Chondrocyte (in vitro differentiated cells): ENCODE measurements around the gene USP13. TPM values are rescaled to one million over a fixed set of nuclear protein-coding genes. Genes with fewer than 3 reads are reported as not detected.

Experiments used
- DNase-seq: peaks from one replicate; pipeline ENCODE4 v3.0.0; 2021; ENCODE audit warnings: mixed read lengths, low spot score
- H3K27ac Mint-ChIP-seq: one replicate; pipeline ENCODE4 v1.8.0; 2021; ENCODE audit warnings: mild to moderate bottlenecking, moderate library complexity, mixed read lengths; ENCODE audit not compliant: unreplicated experiment
- H3K27me3 Mint-ChIP-seq: 2 replicates; pipeline ENCODE4 v1.8.0; 2021; ENCODE audit warnings: low read depth, mixed read lengths
- H3K36me3 Mint-ChIP-seq: 2 replicates; pipeline ENCODE4 v1.8.0; 2021; ENCODE audit warnings: low read depth, mixed read lengths
- H3K4me1 Mint-ChIP-seq: 2 replicates; pipeline ENCODE4 v1.8.0; 2021; ENCODE audit warnings: low read depth, mild to moderate bottlenecking, mixed read lengths
- H3K4me3 Mint-ChIP-seq: one replicate; pipeline ENCODE4 v1.8.0; 2021; ENCODE audit warnings: mild to moderate bottlenecking, moderate library complexity, mixed read lengths; ENCODE audit not compliant: unreplicated experiment
- H3K9me3 Mint-ChIP-seq: 2 replicates; pipeline ENCODE4 v1.8.0; 2021; ENCODE audit warnings: low read depth, mixed read lengths
- total RNA-seq: library from RNA; stranded (reverse); gene quantifications from 3 replicates; pipeline ENCODE4 v1.2.1, GENCODE V29; 2021
- TF ChIP-seq, protein P1 (sequence below): fragments of 200-600 bp; sonication (generic); IDR thresholded peaks from 2 replicates; pipeline ENCODE4 v1.5.0; 2021; ENCODE audit warnings: antibody characterized with exemption, mild to moderate bottlenecking, moderate library complexity

USP13 gene
- total RNA-seq, 1 donor from 2014 or later: 12.7 TPM

DNA sequence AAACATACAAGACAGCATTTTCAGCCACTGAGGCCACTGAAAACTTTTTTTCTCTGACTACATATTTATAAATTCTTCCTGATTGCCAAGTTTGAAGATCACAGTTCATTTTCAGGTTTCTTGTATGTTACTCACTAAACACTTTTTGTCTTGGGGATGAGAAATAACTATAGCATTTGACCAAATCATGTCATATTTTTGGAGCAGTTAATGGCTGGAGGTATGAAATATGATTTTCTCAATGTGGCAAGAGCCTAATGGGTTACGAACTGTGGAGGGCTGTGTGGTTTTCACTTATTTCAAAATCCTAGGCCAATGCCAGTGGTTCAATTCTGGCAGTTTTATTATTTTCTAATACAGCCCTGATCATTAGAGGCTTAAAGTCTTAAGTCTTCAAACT lies 64.4 kb downstream of the USP13 start:
- TF ChIP-seq, protein P1, sequence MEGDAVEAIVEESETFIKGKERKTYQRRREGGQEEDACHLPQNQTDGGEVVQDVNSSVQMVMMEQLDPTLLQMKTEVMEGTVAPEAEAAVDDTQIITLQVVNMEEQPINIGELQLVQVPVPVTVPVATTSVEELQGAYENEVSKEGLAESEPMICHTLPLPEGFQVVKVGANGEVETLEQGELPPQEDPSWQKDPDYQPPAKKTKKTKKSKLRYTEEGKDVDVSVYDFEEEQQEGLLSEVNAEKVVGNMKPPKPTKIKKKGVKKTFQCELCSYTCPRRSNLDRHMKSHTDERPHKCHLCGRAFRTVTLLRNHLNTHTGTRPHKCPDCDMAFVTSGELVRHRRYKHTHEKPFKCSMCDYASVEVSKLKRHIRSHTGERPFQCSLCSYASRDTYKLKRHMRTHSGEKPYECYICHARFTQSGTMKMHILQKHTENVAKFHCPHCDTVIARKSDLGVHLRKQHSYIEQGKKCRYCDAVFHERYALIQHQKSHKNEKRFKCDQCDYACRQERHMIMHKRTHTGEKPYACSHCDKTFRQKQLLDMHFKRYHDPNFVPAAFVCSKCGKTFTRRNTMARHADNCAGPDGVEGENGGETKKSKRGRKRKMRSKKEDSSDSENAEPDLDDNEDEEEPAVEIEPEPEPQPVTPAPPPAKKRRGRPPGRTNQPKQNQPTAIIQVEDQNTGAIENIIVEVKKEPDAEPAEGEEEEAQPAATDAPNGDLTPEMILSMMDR: no peak
- Mint-ChIP-seq H3K4me1 (peaks cover 70% of the 10 kb centered on the region), H3K27me3 (no peaks in the 10 kb centered on the region), H3K9me3 (no peaks in the 10 kb centered on the region), H3K27ac (peak overlapping the region; percentile 97), H3K4me3 (no peak overlapping the region), H3K36me3 (peaks cover 4% of the 10 kb centered on the region)
- DNase-seq: no peak

DNA sequence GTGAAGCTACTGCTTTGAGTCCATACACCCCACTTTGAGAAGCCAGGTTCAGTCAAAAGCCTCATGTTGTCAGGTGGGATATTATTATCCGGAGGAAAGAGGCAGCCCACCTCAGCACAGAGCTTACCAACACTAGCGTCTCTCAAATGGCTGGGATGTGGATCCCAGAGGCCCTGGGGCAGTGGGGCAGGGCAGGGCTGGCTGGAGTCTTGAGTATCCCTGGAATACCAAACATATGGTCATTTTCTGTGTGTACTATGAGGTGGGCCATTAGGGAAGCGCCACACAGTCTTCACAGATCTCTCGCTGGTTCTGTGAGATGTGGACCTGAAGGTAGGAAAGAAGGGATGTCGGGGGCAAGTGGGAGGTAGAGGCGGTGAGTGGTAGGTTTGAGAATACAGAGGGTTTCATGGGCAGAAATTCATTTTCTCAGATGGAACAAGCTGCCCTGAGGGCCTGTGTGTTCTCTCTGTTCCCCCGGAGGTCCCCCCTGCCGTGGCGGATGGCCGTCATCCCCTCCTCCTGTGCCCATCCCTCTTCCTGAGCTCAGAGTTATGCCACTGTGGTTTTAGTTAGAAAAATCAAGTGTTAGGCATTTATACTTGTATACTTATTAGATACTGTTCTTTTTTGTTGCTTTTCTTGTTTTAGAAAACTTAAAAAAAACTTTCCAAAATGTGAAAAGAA lies 66.4 kb downstream of the USP13 start:
- no peaks in the 10 kb centered on the region for H3K27me3 Mint-ChIP-seq
- no peak for DNase-seq
- TF ChIP-seq, protein P1: no peak
- H3K27ac Mint-ChIP-seq: peak overlapping the region; percentile 42
- peaks cover 7% of the 10 kb centered on the region for H3K36me3 Mint-ChIP-seq
- peaks cover 56% of the 10 kb centered on the region for H3K4me1 Mint-ChIP-seq
- H3K4me3 Mint-ChIP-seq: no peak overlapping the region
- no peaks in the 10 kb centered on the region for H3K9me3 Mint-ChIP-seq

DNA sequence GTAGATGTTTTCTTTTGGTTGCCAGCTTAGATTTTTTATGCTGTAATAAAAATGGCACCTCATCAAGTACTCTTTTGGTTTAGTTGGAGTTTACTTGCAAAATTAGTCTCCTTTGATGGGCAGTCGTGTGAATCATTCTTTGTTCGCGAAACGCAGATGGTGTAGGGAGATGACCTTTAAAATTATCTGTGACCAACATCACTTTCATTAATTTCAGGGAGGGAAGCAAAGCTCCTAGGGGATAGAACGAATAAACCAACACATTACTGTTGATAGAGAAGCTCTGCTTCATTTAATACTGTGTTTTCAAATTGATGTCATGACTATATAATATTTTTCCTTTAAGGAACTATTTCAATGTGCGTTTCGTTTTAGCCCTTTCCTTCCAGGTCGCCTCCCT lies 67.4 kb downstream of the USP13 start:
- H3K36me3 Mint-ChIP-seq: peaks cover 9% of the 10 kb centered on the region
- H3K27me3 Mint-ChIP-seq: no peaks in the 10 kb centered on the region
- no peak overlapping the region for H3K4me3 Mint-ChIP-seq
- H3K9me3 Mint-ChIP-seq: no peaks in the 10 kb centered on the region
- TF ChIP-seq, protein P1: no peak
- peaks cover 49% of the 10 kb centered on the region for H3K4me1 Mint-ChIP-seq
- H3K27ac Mint-ChIP-seq: no peak overlapping the region
- no peak for DNase-seq

DNA sequence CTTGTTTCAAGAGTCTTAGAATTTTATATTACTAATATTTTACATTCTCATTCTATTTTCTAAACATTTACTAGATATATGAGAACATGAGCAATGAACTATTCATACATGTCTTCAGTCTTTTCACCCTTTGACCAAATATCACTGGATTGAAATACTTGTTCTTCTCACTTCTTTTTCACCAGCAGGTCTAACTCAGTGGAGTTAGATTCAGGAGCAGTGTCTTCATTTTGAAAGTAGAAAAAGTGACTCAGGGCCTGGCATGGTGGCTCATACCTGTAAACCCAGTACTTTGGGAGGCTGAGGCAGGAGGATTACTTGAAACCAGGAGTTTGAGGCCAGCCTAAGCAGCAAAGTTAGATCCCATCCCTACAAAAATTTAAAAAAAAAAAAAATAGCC lies 70.8 kb downstream of the USP13 start:
- DNase-seq: no peak
- Mint-ChIP-seq H3K36me3 (peaks cover 10% of the 10 kb centered on the region), H3K4me1 (peaks cover 21% of the 10 kb centered on the region), H3K4me3 (no peak overlapping the region), H3K9me3 (no peaks in the 10 kb centered on the region), H3K27ac (no peak overlapping the region), H3K27me3 (no peaks in the 10 kb centered on the region)
- TF ChIP-seq, protein P1: no peak

DNA sequence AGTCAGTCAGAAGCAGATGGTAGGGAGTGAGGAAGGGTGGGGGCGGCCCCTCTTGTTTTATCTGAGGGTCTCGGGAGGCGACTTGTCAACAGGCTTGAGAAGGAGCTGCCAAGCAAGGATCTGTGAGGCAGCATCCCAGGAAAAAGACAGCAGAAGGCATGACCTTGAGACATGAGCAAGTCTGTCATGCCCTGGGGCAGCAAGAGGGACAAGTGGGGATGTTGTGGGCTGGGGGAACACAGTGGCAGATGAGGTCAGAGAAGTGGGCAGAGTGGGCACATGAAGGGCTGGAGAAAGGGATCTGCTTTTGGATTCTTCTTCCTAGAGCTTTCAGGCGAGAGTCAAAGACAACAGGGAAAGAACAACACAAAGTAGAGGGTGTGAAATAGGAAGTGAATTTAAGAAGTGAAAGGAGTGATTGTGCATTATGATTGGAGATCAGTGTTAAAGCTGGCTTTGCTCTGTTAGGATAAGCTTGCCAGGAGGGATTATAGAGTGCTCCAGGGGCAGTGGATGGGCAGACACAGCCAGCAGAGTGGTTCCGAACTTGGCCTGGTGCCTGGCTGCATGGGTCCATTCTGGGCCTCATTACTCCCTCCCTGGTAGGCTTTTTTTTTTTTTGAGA lies 73.3 kb downstream of the USP13 start:
- Mint-ChIP-seq H3K36me3 (peaks cover 15% of the 10 kb centered on the region), H3K9me3 (no peaks in the 10 kb centered on the region), H3K4me3 (no peak overlapping the region), H3K4me1 (peaks cover 2% of the 10 kb centered on the region), H3K27ac (no peak overlapping the region), H3K27me3 (no peaks in the 10 kb centered on the region)
- no peak for DNase-seq
- TF ChIP-seq, protein P1: no peak
